Sigmoid colon (tissue), 4 donors: ENCODE measurements around the gene CAMTA1.

Experiments used
- EP300 ChIP-seq, 4 donors: sonication (generic); formaldehyde crosslinking; IDR thresholded peaks; one replicate each; pipeline ENCODE4 v1.6.1; 2017; ENCODE audit warnings: antibody characterized with exemption in 4 of 4
- POLR2A ChIP-seq, 2 donors: fragments of 450-650 bp; IDR thresholded peaks; one replicate each; pipeline ENCODE4 v1.6.1; 2016; ENCODE audit warnings: antibody characterized with exemption in 2 of 2, mild to moderate bottlenecking in 2 of 2, moderate library complexity in 2 of 2
- POLR2AphosphoS5 ChIP-seq, 4 donors: sonication (generic); formaldehyde crosslinking; IDR thresholded peaks; one replicate each; pipeline ENCODE4 v1.6.1; 2017; ENCODE audit warnings: antibody characterized with exemption in 4 of 4
- TF ChIP-seq, protein P1 (sequence below), 4 experiments: fragments of 450-650 bp in 3 of 4; fragments of 200-600 bp in 1 of 4; IDR thresholded peaks; one replicate each; pipeline ENCODE4 v1.5.1; 2016 to 2019; ENCODE audit warnings: antibody characterized with exemption in 4 of 4, mild to moderate bottlenecking in 3 of 4, moderate library complexity in 2 of 4

DNA sequence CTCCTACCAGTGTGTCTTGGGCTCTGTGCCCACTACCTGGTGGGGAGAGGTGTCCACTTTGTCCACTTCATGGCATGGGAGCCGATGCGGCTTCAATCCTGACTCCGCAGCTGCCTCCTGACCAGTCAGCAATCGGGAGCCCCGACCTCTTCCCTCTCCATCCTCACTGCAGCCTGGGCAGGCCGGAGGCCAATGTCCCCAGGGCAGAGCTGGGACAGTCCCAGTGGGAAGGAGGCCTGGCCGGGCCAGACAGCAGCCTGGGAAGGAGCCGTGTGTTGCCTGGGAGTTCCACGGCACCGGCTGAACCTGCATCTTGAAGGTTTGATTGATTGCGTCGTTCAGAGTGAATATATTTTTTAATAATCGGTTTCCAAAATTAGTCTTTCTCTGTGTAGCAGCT is 654.9 kb downstream of the CAMTA1 start:
- TF ChIP-seq, protein P1, sequence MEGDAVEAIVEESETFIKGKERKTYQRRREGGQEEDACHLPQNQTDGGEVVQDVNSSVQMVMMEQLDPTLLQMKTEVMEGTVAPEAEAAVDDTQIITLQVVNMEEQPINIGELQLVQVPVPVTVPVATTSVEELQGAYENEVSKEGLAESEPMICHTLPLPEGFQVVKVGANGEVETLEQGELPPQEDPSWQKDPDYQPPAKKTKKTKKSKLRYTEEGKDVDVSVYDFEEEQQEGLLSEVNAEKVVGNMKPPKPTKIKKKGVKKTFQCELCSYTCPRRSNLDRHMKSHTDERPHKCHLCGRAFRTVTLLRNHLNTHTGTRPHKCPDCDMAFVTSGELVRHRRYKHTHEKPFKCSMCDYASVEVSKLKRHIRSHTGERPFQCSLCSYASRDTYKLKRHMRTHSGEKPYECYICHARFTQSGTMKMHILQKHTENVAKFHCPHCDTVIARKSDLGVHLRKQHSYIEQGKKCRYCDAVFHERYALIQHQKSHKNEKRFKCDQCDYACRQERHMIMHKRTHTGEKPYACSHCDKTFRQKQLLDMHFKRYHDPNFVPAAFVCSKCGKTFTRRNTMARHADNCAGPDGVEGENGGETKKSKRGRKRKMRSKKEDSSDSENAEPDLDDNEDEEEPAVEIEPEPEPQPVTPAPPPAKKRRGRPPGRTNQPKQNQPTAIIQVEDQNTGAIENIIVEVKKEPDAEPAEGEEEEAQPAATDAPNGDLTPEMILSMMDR (IDR thresholded peaks at IDR 0.05) = no peak
- no peak for TF ChIP-seq POLR2A (IDR thresholded peaks at IDR 0.05)
- no peak for TF ChIP-seq POLR2AphosphoS5 (IDR thresholded peaks at IDR 0.05)
- TF ChIP-seq EP300 (IDR thresholded peaks at IDR 0.05) = no peak
